IPS DF 6.9 (cell line): ENCODE results near the gene DYNC2LI1.

Experiments
- DNase-seq: peaks from one replicate; pipeline ENCODE4 v3.0.0-alpha.2; 2013; ENCODE audit warnings: low read depth, low spot score
- H3K27ac ChIP-seq: one replicate; pipeline ENCODE4 v1.5.1; 2013; ENCODE audit warnings: low read length, control low read depth
- H3K27me3 ChIP-seq: 2 replicates; pipeline ENCODE4 v1.6.1; 2013; ENCODE audit warnings: mild to moderate bottlenecking, low read length; ENCODE audit not compliant: control insufficient read depth, insufficient read depth
- H3K36me3 ChIP-seq: 2 replicates; pipeline ENCODE4 v1.6.1; 2013; ENCODE audit warnings: low read length; ENCODE audit not compliant: control insufficient read depth, insufficient read depth
- H3K4me1 ChIP-seq: 2 replicates; pipeline ENCODE4 v1.6.1; 2013; ENCODE audit warnings: low read length; ENCODE audit not compliant: control insufficient read depth, insufficient read depth
- H3K4me3 ChIP-seq: 2 replicates; pipeline ENCODE4 v1.5.1; 2013; ENCODE audit warnings: mild to moderate bottlenecking, low read length
- H3K9me3 ChIP-seq: 2 replicates; pipeline ENCODE4 v1.6.1; 2013; ENCODE audit warnings: low read length, inconsistent platforms; ENCODE audit not compliant: control insufficient read depth, insufficient read depth
- WGBS: extraction: QIAGEN DNeasy Blood & Tissue Kit; methylation state at CpG from one replicate; pipeline ENCODE4 v1.1.7; 2013; ENCODE audit warnings: mixed read lengths, missing lambda C conversion rate; ENCODE audit not compliant: insufficient read length, insufficient coverage; 5-methylcytosine and 5-hydroxymethylcytosine counted together

The DYNC2LI1 gene

DNA sequence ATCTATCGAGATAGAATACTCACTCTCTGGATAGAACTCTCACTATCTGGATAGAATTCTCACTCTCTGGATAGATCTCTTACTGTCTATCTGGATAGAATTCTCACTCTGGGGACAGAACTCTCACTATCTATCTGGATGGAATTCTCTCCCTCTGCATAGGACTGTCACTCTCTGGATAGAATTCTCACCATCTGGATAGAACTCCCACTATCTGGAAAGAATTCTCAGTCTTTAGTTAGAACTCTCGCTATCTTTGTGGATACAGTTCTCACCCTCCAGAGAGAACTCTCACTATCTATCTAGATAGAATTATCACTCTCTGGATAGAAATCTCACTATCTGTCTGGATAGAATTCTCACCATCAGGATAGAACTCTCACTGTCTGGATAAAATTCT, 81.5 kb downstream of the DYNC2LI1 start:
- no peaks in the 10 kb centered on the region for H3K9me3 ChIP-seq
- H3K27me3 ChIP-seq, result no peaks in the 10 kb centered on the region
- no peak overlapping the region for H3K27ac ChIP-seq
- no peak for DNase-seq
- H3K4me3 ChIP-seq, result no peak overlapping the region
- H3K4me1 ChIP-seq, result no peaks in the 10 kb centered on the region
- no peaks in the 10 kb centered on the region for H3K36me3 ChIP-seq
- no CpG with 5 or more reads among the region's 2 CpGs for WGBS
